H9 (cell line): ENCODE data around the gene IGF2R. TPM values are rescaled to one million over a fixed set of nuclear protein-coding genes. Genes with fewer than 3 reads are reported as not detected.

Experiments
- DNase-seq: peaks from one replicate; pipeline ENCODE4 v3.0.0-alpha.2; 2017
- H2AFZ ChIP-seq: one replicate; pipeline ENCODE4 v1.6.1; 2013; ENCODE audit warnings: mild to moderate bottlenecking, low read length, control low read depth, moderate library complexity
- H2AK5ac ChIP-seq: 2 replicates; pipeline ENCODE4 v1.6.1; 2013; ENCODE audit warnings: low read length, control low read depth, mixed read lengths; ENCODE audit not compliant: insufficient read length
- H2BK120ac ChIP-seq: one replicate; pipeline ENCODE4 v1.6.1; 2013; ENCODE audit warnings: low read depth, mild to moderate bottlenecking, low read length, control low read depth, inconsistent platforms; ENCODE audit not compliant: poor library complexity, severe bottlenecking
- H2BK12ac ChIP-seq: 2 replicates; pipeline ENCODE4 v1.6.1; 2013; ENCODE audit warnings: low read length, control low read depth, mixed read lengths, low read depth; ENCODE audit not compliant: insufficient read length
- H2BK15ac ChIP-seq: 2 replicates; pipeline ENCODE4 v1.6.1; 2013; ENCODE audit warnings: low read depth, low read length, control low read depth
- H2BK20ac ChIP-seq: one replicate; pipeline ENCODE4 v1.6.1; 2013; ENCODE audit warnings: low read depth, mild to moderate bottlenecking, low read length, control low read depth, inconsistent platforms; ENCODE audit not compliant: poor library complexity, severe bottlenecking
- H2BK5ac ChIP-seq: 2 replicates; pipeline ENCODE4 v1.6.1; 2013; ENCODE audit warnings: low read length, control low read depth, mixed read lengths; ENCODE audit not compliant: insufficient read length
- H3K14ac ChIP-seq: 2 replicates; pipeline ENCODE4 v1.6.1; 2013; ENCODE audit warnings: low read length, control low read depth; ENCODE audit not compliant: insufficient read depth
- H3K18ac ChIP-seq: 2 replicates; pipeline ENCODE4 v1.6.1; 2013; ENCODE audit warnings: low read depth, mild to moderate bottlenecking, mixed read lengths, low read length, control low read depth; ENCODE audit not compliant: insufficient read length
- H3K23ac ChIP-seq: 2 replicates; pipeline ENCODE4 v1.6.1; 2013; ENCODE audit warnings: low read length, control low read depth, mixed read lengths, low read depth; ENCODE audit not compliant: insufficient read length
- H3K23me2 ChIP-seq: 2 replicates; pipeline ENCODE4 v1.6.1; 2013; ENCODE audit warnings: low read depth, mild to moderate bottlenecking, mixed read lengths, low read length, control low read depth; ENCODE audit not compliant: insufficient read length, poor library complexity, severe bottlenecking
- H3K27ac ChIP-seq: 2 replicates; pipeline ENCODE4 v1.5.1; 2013; ENCODE audit warnings: low read length, control low read depth, mixed read lengths, low read depth; ENCODE audit not compliant: insufficient read length
- H3K27me3 ChIP-seq: 2 replicates; pipeline ENCODE4 v1.6.1; 2013; ENCODE audit warnings: low read length, control low read depth, inconsistent platforms; ENCODE audit not compliant: insufficient read depth
- H3K4ac ChIP-seq: 2 replicates; pipeline ENCODE4 v1.6.1; 2013; ENCODE audit warnings: low read depth, mild to moderate bottlenecking, control low read depth, inconsistent platforms, low read length, moderate library complexity
- H3K4me1 ChIP-seq: 2 replicates; pipeline ENCODE4 v1.6.1; 2013; ENCODE audit warnings: low read length, control low read depth, inconsistent platforms; ENCODE audit not compliant: insufficient read depth
- H3K4me2 ChIP-seq: 2 replicates; pipeline ENCODE4 v1.6.1; 2013; ENCODE audit warnings: low read length, control low read depth, mixed read lengths; ENCODE audit not compliant: insufficient read length, insufficient read depth
- H3K56ac ChIP-seq: 2 replicates; pipeline ENCODE4 v1.6.1; 2013; ENCODE audit warnings: low read depth, mild to moderate bottlenecking, mixed read lengths, low read length, control low read depth; ENCODE audit not compliant: insufficient read length
- H3K79me1 ChIP-seq: 2 replicates; pipeline ENCODE4 v1.6.1; 2013; ENCODE audit warnings: low read depth, mild to moderate bottlenecking, moderate library complexity, low read length, control low read depth, inconsistent platforms; ENCODE audit not compliant: insufficient read depth, poor library complexity, severe bottlenecking
- H3K79me2 ChIP-seq: 2 replicates; pipeline ENCODE4 v1.6.1; 2013; ENCODE audit warnings: low read length, control low read depth, inconsistent platforms; ENCODE audit not compliant: insufficient read depth
- H3K9ac ChIP-seq: 2 replicates; pipeline ENCODE4 v1.6.1; 2013; ENCODE audit warnings: low read length, control low read depth, mixed read lengths; ENCODE audit not compliant: insufficient read length; ENCODE audit errors: extremely low read depth
- H3K9me3 ChIP-seq: one replicate; pipeline ENCODE4 v1.6.1; 2013; ENCODE audit warnings: low read depth, low read length, inconsistent platforms; ENCODE audit not compliant: control insufficient read depth
- H3T11ph ChIP-seq: one replicate; pipeline ENCODE4 v1.6.1; 2013; ENCODE audit warnings: mild to moderate bottlenecking, low read length, control low read depth, inconsistent platforms
- H4K20me1 ChIP-seq: one replicate; pipeline ENCODE4 v1.6.1; 2013; ENCODE audit not compliant: control insufficient read depth, insufficient read length, insufficient read depth
- H4K5ac ChIP-seq: 2 replicates; pipeline ENCODE4 v1.6.1; 2013; ENCODE audit warnings: low read depth, mild to moderate bottlenecking, mixed read lengths, low read length, control low read depth; ENCODE audit not compliant: insufficient read length
- H4K8ac ChIP-seq: replicated peaks from 2 replicates; pipeline ENCODE4 v1.6.1; 2013; ENCODE audit warnings: low read length, control low read depth, mixed read lengths, low read depth; ENCODE audit not compliant: insufficient read length
- H4K91ac ChIP-seq: 2 replicates; pipeline ENCODE4 v1.6.1; 2013; ENCODE audit warnings: low read depth, mild to moderate bottlenecking, moderate library complexity, mixed read lengths, low read length, control low read depth; ENCODE audit not compliant: insufficient read length
- H3K27ac Mint-ChIP-seq, 3 experiments: 2 replicates in 2 of 3; 3 replicates in 1 of 3; pipeline ENCODE4 v1.8.0; 2020 to 2021; ENCODE audit warnings: mixed read lengths in 3 of 3, mild to moderate bottlenecking in 1 of 3, moderate library complexity in 1 of 3
- H3K27me3 Mint-ChIP-seq: 2 replicates; pipeline ENCODE4 v1.8.0; 2021; ENCODE audit warnings: low read depth, mild to moderate bottlenecking, moderate library complexity, mixed read lengths
- H3K36me3 Mint-ChIP-seq, 3 experiments: 2 replicates in 2 of 3; 3 replicates in 1 of 3; pipeline ENCODE4 v1.8.0; 2020 to 2021; ENCODE audit warnings: low read depth in 3 of 3, mixed read lengths in 3 of 3; ENCODE audit not compliant: insufficient read depth in 1 of 3
- H3K4me1 Mint-ChIP-seq, 2 experiments: 2 replicates each; pipeline ENCODE4 v1.8.0; 2020; ENCODE audit warnings: mixed read lengths in 2 of 2
- H3K4me3 Mint-ChIP-seq, 2 experiments: 2 replicates in 1 of 2; 3 replicates in 1 of 2; pipeline ENCODE4 v1.8.0; 2020 to 2021; ENCODE audit warnings: mild to moderate bottlenecking in 2 of 2, mixed read lengths in 2 of 2, moderate library complexity in 1 of 2
- H3K9me3 Mint-ChIP-seq, 2 experiments: 2 replicates in 1 of 2; 3 replicates in 1 of 2; pipeline ENCODE4 v1.8.0; 2020; ENCODE audit warnings: mild to moderate bottlenecking in 2 of 2, mixed read lengths in 2 of 2, moderate library complexity in 1 of 2
- WGBS: extraction: QIAGEN DNeasy Blood & Tissue Kit; methylation state at CpG from one replicate; pipeline ENCODE4 v1.1.7; 2013; ENCODE audit warnings: missing lambda C conversion rate, low lambda C conversion rate, mixed read lengths; ENCODE audit not compliant: insufficient read length; ENCODE audit errors: extremely low coverage; 5-methylcytosine and 5-hydroxymethylcytosine counted together
- total RNA-seq: library from RNA; stranded (reverse); gene quantifications from 2 replicates; pipeline ENCODE4 v1.2.1, GENCODE V29; 2021
- TF ChIP-seq, protein P1 (sequence below): fragments of 200-600 bp; sonication (generic); conservative IDR thresholded peaks from 3 replicates; pipeline ENCODE4 v1.8.0; 2021; ENCODE audit warnings: antibody characterized with exemption, mild to moderate bottlenecking

IGF2R gene
- total RNA-seq, 1 experiment from 2014 or later: 66.7 TPM

DNA sequence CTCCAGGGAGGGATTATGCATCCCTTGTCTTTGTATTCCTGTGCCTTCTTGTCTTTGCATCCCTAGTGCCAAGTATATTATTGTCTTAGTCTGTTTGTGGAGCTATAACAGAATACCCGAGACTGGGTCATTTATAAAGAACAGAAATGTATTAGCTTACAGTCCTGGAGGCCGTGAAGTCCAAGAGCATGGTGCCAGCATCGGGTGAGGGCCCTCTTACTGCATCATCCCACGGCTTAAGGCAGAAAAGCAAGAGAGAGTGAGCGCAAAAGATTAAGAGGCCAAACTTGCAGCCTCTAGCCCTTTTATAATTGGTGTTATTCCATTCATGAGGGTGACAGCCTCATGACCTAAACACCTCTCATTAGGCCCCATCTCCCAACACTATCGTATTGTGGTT lies 8.4 kb upstream of the IGF2R start:
- H3K9me3 ChIP-seq: no peaks in the 10 kb centered on the region
- no peak overlapping the region for H4K91ac ChIP-seq
- H3K4ac ChIP-seq: no peak overlapping the region
- H3K4me1 Mint-ChIP-seq: peaks cover 3 to 6% of the 10 kb centered on the region in 2 experiments; a peak in 2 of 4 replicates
- H2AK5ac ChIP-seq: no peak overlapping the region
- TF ChIP-seq, protein P1, sequence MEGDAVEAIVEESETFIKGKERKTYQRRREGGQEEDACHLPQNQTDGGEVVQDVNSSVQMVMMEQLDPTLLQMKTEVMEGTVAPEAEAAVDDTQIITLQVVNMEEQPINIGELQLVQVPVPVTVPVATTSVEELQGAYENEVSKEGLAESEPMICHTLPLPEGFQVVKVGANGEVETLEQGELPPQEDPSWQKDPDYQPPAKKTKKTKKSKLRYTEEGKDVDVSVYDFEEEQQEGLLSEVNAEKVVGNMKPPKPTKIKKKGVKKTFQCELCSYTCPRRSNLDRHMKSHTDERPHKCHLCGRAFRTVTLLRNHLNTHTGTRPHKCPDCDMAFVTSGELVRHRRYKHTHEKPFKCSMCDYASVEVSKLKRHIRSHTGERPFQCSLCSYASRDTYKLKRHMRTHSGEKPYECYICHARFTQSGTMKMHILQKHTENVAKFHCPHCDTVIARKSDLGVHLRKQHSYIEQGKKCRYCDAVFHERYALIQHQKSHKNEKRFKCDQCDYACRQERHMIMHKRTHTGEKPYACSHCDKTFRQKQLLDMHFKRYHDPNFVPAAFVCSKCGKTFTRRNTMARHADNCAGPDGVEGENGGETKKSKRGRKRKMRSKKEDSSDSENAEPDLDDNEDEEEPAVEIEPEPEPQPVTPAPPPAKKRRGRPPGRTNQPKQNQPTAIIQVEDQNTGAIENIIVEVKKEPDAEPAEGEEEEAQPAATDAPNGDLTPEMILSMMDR: no peak
- H3K36me3 Mint-ChIP-seq: no peaks in the 10 kb centered on the region; a peak in 1 of 7 replicates
- no peaks in the 10 kb centered on the region for H4K20me1 ChIP-seq
- H3K9ac ChIP-seq: no peak overlapping the region
- H4K8ac ChIP-seq: no peak overlapping the region
- H3K79me1 ChIP-seq: no peaks in the 10 kb centered on the region
- H2BK15ac ChIP-seq: no peak overlapping the region
- H3K56ac ChIP-seq: no peak overlapping the region
- no peak overlapping the region for H2BK120ac ChIP-seq
- H3K4me2 ChIP-seq: no peak overlapping the region
- no peak overlapping the region for H4K5ac ChIP-seq
- H2BK12ac ChIP-seq: no peak overlapping the region
- no peak overlapping the region for H2BK5ac ChIP-seq
- DNase-seq: no peak
- no peak overlapping the region for H3K14ac ChIP-seq
- no peak overlapping the region for H3K27ac ChIP-seq
- H3K23me2 ChIP-seq: no peaks in the 10 kb centered on the region
- no peak overlapping the region for H3K27ac Mint-ChIP-seq
- no peaks in the 10 kb centered on the region for H3K79me2 ChIP-seq
- no peak overlapping the region for H3K23ac ChIP-seq
- no peaks in the 10 kb centered on the region; the same call in 1 of the 2 replicates for H3K27me3 ChIP-seq
- peaks cover 43% of the 10 kb centered on the region for H3K27me3 Mint-ChIP-seq
- H3K4me1 ChIP-seq: no peaks in the 10 kb centered on the region
- H3T11ph ChIP-seq: no peak overlapping the region
- H2AFZ ChIP-seq: no peak overlapping the region
- H3K9me3 Mint-ChIP-seq: no peaks in the 10 kb centered on the region
- no peak overlapping the region for H3K4me3 Mint-ChIP-seq
- H2BK20ac ChIP-seq: no peak overlapping the region
- H3K18ac ChIP-seq: no peak overlapping the region
- WGBS: no CpG with 5 or more reads among the region's 6 CpGs
